ENCODE data around the gene GNAS-AS1.
"Not testable (repeated sequence)": the region's sequence is repeated elsewhere in the genome, so short reads cannot be mapped to it uniquely, and the experiment has no call there.

GRCh38 chr20:58820515-58820914, 30.2 kb downstream of the GNAS-AS1 start:
- not testable (repeated sequence) for TF ChIP-seq POLR2A (IDR thresholded peaks at IDR 0.05; ENCODE audit: low read depth, low read length); POLR2AphosphoS5 (IDR thresholded peaks at IDR 0.05; ENCODE audit: low read depth, low read length); PAX5 (IDR thresholded peaks at IDR 0.05; ENCODE audit: insufficient read depth, low read length, severe bottlenecking); POU2F2 (IDR thresholded peaks at IDR 0.05; ENCODE audit: low read depth, low read length); TAF1 (IDR thresholded peaks at IDR 0.05; ENCODE audit: low read depth, low read length); SPI1 (IDR thresholded peaks at IDR 0.05; ENCODE audit: low read depth, low read length)
